Activated CD8-positive, alpha-beta memory T cell treated with anti-CD3 and anti-CD28 coated beads for 24 hours (primary cell): ENCODE data around the gene HAUS3.

ENCODE experiments used
- DNase-seq: peaks from one replicate; pipeline ENCODE4 v3.0.0-alpha.2; 2020

The HAUS3 gene

DNA sequence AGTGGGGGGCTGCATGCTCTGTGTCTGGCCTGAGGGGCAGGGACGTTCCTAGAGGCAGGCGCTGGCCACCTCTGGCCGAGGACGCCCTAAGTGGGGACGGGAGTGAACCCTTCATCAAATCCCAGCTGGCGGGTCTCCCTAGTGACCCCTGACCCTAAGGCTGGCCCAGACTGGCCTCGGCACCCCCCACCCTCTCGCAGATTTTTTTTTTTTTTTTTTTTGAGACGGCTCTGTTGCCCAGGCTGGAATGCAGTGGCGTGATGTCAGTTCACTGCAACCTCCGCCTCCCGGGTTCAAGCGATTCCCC, 21.0 kb upstream of the HAUS3 start:
- no peak for DNase-seq

DNA sequence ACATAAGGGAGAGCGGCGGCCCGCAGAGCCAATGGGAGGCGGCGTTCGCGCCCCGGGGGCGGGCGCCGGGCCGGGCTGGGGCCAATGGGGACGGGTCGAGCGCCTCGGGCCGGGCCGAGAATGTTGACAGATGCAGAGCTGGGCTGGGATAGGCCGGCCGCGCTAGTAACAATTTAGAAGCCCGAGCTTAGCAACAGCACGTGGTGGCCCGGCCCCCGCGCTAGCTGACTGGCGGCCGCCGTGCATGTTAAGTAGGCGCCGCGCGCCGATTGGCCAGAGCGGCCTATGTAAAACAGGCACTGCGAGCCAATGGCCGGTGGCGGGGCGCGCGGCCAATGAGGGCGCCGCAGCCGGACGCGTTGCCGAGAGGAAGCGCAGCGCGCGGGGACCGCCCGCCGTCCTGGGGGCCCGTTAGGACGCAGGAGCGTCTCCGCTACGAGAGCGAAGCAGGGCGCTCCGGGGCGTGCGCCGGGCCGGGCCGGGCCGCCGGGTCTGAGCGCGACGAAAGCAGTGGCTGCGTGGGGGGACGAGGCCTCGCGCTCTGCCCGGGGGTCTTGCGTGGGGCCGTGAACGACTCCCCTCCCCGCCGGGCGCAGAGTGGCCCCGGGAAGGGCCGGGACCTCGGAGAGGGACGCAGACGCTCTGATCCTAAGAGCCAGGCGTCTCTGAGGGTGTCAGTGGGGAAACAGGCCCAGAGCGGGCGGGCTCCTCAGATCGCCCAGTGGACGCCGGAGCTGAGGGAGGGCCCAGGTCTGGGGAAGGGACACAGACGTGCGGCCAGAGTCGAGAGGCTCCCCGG, 20.4 kb upstream of the HAUS3 start:
- peak; percentile 97 for DNase-seq

DNA sequence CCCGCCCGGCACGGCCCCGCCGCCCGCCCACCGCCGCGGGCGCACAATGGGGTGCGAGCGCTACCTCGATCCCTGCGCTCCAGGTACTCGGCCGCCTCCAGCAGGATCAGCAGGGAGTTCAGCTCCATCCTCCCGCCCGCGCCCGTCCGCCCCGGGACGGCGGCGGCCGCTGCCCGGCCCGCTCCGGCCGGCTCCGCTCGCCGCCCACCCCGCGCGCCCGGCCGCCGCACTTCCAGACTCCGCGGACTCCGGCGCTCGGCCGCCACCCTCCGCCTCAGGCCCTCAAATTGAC, 19.9 kb upstream of the HAUS3 start, which contains the start of gene MXD4:
Gene MXD4 (minus strand): TSS at position 257 of the 292 bp plus-strand sequence. CDS start 129 bp downstream, at position 128.
- DNase-seq: no peak

DNA sequence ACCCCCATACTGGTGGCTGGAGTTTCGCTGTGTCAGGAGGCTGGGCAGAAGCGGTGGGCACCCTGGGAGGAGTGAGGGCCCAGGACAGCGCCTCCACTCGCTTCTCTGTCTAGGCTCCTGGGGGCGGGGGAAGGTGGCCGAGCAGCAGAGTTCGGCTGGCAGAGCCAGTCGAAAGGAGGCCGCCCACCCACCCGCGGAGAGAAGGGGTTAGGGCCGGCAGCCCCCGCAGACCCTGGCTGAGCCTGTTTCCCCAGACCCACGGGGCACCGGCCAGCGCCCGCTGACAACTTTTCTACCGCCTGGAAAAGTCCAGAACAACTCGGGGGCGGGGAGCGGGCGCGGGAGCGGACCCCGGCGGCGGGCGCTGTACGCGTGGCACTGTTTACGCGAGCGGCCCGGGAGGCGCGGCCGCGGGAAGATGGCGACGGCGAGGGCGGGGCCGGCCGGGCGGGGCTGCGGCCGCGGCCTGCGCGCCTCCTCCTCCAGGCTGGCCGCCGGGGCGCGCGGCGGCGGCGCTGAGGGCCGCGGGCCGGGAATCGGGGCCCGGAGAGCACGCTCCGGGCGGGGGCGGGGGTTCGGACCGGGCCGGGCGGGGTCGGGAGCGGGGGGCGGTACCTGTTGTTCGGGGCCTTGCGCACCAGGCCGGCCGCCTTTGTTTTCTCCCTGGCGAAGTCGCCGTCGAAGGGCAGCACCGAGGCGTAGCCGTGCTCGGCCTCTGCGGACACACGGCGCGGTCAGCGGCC, 19.4 kb upstream of the HAUS3 start:
- DNase-seq: peak; percentile 80

DNA sequence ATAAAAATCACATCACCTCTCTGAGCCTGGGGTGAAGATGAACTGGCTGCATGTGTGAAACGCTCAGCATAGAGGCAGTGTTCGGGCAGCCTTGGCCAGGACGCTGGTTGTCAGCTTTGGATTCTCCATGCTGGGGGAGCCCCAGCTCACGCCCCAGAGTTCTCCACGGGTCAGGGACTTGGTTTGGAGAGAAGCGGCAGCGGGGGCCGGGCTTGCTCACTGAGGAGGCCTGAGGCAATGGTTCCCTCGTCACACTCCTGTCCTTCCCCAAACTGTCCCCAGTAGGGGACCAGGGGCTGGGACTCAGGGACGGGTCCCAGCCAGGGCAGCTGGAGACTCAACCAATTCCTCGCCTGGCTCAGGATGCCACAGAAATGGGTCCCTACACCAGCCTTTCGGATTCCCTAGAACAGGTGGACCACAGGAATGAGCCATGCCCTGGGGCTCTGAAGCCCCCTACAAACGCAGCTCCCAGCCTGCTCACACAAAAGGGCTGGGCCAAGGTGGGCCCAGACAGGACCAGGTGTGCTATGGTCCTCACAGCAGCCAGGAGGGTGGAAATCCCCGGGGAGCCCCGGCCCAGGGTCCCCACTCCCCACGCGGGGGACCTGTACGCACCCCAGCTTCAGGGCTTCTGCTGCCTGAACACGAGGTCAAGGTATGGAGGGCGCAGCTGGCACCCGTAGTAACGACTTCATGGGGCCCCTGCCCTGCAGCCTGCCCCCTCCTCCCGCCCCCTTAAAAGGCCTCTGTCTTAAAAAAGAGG, 18.6 kb upstream of the HAUS3 start:
- no peak for DNase-seq

DNA sequence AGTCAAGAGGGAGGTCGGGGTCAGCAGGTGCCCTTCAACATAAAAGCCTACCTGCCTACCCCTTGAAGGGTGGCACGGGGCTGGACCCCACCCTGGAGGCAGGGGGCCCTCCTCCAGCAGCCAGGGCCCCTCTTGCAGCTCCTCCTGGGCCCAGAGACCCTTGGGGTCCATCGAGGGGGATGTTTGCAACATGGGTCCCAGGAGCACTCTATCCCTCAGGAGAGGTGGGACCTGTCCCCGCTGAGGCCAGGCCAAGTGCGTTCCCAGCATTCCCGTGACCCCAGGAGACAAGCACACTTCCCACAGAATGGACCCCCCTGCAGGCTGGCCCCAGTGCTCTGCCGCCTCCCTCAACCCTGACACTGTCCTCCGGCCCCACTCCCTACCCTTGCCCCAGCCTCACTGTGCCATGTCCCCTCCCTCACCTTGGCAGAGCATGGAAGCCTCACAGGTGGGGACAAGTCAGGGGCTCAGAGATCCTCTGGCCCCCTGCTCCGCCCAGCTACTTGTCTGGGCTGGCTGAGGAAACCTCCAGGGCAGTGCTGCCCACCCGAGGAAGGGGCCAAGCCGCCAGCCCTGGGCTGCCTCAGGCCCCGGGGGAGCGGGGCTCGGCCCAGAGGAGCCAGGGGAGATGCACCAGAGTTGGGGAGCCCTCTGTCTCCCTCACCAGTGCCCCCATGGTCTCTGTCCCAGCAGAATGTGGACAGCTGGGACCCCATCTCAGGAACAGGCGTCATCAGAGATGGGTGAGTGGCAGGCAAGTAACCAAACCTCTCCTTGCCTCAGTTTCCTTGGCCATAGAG, 17.8 kb upstream of the HAUS3 start:
- peak; percentile 54 for DNase-seq

DNA sequence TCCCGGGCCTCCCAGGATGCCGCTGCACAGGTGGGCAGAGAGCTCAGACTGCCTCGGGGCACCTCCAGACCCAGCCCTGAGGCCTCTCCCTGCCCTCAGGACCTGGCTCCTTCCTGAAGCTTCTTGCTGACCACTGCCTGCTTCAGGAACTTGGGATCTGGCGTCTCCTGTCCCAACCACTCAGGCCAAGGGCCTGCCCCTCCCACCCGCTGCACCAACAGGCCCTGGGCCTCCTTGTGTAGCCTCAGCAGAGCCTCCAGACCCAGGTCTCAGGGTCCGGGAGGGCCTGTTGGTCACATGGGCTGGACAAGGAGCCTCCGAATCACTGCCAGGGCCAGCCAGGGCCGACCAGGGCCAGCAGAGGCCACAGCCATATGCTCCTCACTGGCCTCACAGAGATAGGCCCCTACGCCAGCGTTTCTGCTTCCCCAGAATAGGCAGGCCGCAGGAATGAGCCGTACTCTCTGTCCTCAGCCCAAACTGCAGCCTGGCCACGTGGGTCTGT, 17.2 kb upstream of the HAUS3 start:
- peak; percentile 46 for DNase-seq

DNA sequence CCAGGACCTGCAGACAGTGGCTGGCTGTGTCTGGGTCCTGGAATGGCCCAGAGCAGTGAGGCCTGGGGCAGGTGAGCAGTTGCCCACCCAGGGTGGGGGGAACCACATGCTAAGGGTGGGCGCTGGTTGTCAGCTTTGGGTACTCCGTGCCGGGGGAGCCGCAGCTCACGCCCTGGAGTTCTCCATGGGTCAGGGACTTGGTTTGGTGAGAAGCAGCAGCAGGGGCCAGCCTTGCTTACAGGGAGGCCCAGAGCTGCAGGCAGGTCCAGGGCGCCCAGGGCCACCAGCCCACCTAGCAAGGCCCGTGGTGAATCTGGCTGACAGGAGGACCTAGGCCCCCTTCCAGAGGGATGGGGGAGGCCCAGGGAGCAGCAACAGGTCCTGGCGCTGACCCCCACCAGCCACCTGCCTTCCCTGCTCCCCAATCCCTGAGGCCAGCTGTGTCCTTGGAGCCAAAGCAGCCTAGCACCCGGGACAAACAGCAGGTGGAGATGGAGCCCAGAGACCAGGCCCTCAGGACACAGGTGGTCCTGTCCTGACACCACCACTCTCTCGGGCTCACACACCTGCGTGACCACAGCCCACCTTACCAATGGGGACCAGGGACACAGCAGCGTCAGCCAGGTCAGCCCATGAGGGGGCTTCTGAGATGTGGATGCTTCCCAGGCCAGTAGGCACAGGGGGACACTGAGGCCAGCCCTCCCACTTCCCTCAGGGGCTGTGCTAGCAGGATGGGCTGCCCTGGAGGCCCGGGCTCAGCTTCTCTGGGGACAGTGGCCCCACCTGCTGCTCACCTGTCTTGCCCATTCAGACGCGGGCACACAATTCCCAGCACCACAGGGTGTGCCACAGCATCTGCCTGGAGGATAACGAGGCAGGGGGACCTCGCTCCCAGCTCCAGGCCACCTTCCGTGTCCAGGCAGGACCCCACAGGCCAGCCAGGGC, 16.4 kb upstream of the HAUS3 start:
- peak; percentile 53 for DNase-seq

DNA sequence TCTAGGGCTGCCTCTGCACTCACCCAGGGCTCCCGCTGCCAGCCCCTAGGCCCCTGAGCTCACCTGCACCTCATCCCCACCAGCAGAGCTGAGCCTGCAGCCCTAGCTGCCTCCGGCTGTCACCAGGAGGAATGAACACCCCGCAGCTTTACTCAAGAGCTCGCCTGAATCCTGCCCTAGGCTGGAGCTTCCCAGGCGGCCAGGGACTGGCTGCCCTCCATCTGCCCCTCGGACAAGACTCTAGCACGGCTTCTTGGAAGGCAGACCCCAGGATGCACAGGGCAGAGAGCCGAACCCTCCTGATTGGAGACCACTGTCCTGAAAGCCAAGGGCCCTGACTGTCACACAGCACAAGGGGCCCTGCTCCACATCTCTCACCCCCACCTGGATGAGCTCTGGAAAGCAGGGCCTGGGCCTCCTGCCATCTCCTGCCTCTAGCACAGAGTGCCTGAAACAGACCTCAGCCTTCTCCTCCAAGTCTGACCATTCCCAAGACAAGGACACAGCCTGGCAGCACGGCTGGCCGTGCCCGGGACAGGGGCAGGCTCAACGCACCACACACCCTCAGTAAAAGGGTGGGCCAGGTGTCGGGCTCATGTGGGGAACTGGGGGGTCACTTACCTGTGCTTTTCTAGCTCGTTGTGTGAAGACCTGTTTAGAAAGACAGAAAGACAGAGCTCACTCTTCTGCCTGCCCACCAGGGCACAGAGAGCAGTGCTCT, 15.6 kb upstream of the HAUS3 start:
- no peak for DNase-seq

DNA sequence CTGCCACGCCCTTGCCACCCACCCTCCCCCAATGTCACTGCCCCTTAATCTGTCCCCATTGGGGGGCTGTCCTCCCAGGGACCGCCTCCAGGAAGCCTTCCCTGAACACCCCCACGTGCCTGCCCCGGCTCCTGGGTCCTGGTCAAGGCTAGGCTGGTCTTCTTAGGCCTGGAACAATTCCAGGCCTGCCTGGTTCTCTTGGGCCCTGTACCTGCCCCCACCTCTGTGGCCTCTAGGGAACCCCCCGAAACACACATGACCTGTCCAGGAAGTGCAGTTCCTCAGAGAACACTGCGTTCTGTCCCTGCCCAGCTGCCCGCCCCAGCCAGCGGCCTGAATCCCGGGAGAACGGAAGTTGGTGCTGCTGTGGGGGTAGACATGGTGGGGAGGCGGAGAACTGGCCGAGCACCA, 14.9 kb upstream of the HAUS3 start:
- no peak for DNase-seq

DNA sequence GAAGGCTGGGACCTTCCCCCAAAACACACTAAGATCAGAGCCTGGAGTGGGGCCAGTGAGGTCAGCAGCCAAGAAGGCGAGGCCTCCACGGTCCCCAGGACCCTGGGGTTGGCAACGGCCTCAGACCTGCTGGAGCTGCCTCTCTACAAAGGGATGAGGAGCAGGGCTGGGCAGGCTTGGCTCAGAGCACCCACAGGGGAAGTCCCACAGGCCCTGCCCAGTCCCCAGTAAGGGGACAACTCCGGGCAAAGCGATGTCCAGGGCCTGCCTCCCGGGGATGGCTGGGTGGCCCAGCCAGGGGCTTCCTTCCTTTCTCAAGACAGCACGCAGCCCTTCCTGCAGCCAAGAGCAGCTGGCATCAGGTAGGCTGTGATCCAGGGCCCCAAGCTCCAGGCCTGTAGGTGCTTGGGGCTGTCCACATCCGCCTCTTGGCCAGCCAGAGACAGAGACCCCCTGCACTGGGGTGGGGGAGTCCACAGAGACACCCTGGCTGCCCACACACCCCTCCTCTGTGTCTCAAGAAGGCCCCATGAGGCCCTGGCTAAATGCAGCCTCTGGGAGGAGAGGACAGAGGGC, 14.3 kb upstream of the HAUS3 start:
- peak; percentile 47 for DNase-seq

DNA sequence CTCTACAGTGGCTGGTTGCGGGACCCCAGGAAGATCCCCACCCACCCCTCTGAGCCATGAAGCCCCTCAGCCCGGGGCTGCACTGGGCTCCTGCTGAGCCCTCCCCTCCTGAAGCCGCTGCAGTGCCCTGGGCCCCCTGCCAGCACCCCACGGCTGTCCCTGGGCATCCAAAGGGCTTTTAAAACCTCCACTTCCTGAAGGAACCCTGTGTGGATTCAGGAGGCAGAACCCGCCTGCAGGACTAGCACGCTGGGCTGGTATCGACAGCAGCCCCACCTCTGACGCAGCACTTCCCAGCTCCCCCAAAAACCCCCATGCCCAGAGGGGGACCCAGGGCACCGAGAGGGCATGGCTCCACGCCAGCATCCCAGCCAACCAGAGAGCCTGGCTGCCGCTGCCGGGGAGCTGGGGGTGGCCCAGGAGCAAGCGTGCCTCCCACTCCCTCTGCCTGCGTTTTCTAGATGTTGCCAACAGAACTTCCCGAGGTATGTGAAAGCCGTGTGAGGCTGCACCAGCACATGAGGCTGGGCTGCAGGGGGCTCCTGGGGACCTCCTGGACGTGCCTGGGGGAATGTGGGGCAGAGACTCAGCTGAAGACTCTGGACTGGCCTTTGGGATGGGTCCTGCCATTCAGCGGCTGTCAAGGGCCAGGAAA, 13.7 kb upstream of the HAUS3 start:
- DNase-seq: peak; percentile 47

DNA sequence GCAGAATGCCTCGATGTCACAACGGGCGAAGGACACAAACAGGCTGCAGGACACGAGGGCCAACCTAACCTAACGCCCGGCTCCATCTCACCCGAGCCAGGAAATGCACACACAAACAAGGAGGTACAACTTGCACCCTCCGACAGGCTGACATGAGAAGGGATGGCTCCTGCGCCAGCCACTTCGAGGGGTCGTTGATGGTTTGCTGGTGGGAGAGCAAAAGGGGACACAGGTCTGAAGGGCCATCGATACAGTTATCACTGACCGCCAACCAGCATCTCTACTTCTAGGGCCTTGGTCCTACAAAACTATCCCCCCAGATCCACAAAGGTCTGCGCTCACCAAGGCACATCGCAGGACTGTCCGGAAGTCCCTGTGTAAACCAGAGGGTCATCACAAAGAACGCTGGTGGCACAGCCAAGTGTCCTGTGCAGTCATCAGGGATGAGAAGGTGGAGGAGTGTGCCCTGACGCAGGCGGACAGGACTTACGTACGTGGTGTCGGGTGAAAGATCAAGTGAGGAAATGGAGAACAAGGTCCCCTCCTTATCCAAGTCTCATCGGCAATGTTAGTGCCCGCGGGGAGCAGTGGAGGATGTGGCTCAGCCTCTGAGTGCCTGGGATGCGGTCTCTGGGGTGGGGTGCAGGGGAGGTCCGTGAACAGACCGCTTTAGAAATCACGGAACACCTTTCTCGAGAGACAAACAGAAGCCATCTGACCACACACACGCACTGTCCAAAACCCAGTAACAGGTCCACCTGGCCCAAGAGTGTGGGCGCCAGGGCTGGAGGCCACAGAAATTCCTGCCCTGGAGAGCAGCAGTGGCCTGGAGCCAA, 13.0 kb upstream of the HAUS3 start:
- DNase-seq: peak; percentile 48

DNA sequence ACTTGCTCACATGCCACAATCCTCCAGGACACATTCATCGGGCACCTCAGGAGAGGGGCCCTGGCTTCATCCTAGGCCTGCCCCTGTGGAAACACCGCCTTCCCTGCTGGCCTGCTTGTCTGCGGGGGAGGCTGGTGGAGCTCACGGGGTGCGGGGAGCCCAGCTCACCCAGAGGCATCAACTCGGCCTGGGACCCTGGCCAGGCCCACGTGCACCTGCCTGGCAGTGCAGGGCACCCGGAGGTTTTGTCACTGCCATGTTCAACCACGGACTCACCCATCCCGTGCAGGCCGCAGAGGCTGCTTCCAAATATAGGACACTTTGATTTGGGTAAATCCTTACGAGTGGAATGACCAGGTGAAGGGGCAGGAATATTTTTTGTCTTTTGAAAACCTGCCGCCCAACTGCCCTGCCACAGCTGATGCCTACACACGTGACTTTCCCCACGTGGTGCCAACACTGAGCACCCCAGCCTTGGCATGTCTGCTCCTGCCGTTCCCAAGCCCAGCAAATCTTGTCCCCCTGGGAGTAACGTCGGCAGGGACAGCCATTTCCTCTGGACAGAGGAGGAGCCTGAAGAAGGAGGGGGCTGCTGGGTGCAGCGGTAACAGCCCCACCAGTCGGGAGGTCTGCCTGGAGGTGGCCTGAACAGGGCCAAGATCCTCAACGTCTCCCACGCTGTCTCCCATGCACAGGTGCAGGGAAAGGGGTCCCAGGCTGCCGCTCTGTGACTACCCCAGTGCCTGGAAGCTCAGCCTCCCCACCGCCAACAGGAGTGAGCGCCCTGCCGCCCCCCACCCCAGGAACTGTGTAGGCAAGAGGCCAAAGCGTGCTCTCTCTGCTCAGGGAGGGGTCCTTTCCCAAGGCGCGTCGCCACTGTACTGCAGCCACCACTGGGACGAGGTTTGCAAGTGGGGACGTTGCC, 11.5 kb upstream of the HAUS3 start:
- DNase-seq: no peak

DNA sequence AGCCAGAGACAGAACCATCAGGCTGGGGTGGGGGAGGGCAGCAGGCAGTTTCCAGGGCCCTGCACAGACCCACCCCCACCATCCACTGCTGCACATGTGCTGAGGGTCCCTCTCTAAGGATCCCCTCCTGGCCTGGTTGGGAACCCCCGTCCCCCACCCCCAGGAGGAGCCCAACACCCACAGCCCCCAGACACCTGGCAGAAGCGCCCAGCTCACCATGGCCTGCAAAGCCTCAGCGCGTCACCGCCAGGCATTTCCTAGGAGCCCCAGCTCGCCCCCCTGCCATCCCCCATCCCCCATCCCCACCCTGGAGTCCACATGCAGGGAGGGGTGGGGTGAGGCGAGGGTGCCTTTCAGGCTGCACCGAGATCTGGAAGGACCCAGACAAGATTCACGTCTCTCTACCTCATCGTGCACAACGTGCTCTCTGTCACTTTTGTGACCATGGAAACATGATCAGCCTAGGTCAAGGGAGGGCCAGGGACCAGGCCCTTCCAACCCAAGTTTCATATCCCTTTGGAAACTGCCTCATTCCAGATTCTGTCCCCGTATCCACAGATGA, 10.7 kb upstream of the HAUS3 start:
- no peak for DNase-seq

DNA sequence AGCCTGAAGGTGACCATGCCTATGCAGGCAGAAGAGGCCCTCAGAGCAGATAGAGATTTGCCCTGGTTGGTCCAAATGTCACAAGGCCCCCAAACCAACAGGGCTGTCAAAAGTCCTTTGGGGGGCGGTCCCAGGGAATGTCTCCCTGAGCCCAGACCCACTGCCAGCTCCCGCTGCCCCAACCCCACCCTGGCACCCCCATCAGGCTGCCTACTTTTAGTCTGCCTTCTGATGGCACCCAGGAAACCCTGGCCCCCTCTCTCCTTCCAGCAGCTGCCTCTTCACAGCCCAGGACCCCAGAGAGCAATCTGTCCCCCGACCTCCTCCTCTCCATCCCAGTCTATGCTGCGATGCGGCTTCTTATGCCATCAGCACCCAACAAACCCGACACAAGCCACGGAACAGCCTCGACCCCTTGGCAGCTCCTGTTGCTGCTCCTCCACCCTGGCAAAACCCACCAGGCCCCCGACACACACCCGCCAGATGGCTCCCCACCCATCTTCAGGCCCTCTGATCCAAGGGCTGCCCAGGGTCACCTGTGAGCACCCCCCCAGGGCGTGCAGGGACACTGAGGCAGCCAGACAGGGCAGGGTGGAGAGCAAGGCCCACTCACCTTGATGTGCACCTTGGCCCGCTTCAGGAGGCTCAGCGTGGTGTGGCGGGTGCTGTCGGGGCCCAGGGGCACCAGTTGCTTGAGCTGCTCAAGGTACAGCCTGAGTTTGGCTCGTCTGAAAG, 10.0 kb upstream of the HAUS3 start:
- no peak for DNase-seq
